GM19372 (cell line): ENCODE results near the gene ABHD17A.

Source experiments
- ATAC-seq: cut with Tn5 transposase; IDR thresholded peaks from one replicate; pipeline ENCODE4 v1.9.1; 2021; ENCODE audit warnings: mild to moderate bottlenecking, low read depth, moderate library complexity; ENCODE audit not compliant: unreplicated experiment

ABHD17A gene

GRCh38 chr19:1854542-1855039, 30.7 kb downstream of the ABHD17A start:
- no peak for ATAC-seq

- no peak for ATAC-seq
Observed at GRCh38 chr19:1854039-1854541, 31.2 kb downstream of the ABHD17A start.

- ATAC-seq, result no peak
Observed at GRCh38 chr19:1853295-1854038, 31.8 kb downstream of the ABHD17A start.

- no peak for ATAC-seq
Observed at GRCh38 chr19:1852581-1853128, 32.6 kb downstream of the ABHD17A start.

GRCh38 chr19:1851654-1852580, 33.4 kb downstream of the ABHD17A start:
- no peak for ATAC-seq

- no peak for ATAC-seq
Observed at GRCh38 chr19:1850809-1851653, 34.3 kb downstream of the ABHD17A start.

- ATAC-seq, result no peak
Observed at GRCh38 chr19:1849886-1850398, 35.4 kb downstream of the ABHD17A start.

- ATAC-seq, result no peak
Observed at GRCh38 chr19:1849132-1849474, 36.2 kb downstream of the ABHD17A start.

- ATAC-seq, result peak; percentile 70
Observed at GRCh38 chr19:1848399-1849131, 36.7 kb downstream of the ABHD17A start, which contains the start of gene REXO1. Gene REXO1, minus strand, starts transcription at chr19:1848483. Its CDS starts 125 bp downstream, at chr19:1848358.

- no peak for ATAC-seq
Observed at GRCh38 chr19:1847684-1848398, 37.5 kb downstream of the ABHD17A start.

- no peak for ATAC-seq
Observed at GRCh38 chr19:1847348-1847683, 38.0 kb downstream of the ABHD17A start.

GRCh38 chr19:1846517-1847204, 38.6 kb downstream of the ABHD17A start:
- ATAC-seq, result no peak

- no peak for ATAC-seq
Observed at GRCh38 chr19:1845642-1846041, 39.7 kb downstream of the ABHD17A start.

- no peak for ATAC-seq
Observed at GRCh38 chr19:1845125-1845515, 40.2 kb downstream of the ABHD17A start.

- ATAC-seq, result no peak
Observed at GRCh38 chr19:1844513-1845124, 40.7 kb downstream of the ABHD17A start.

- ATAC-seq, result no peak
Observed at GRCh38 chr19:1843646-1844394, 41.5 kb downstream of the ABHD17A start.

GRCh38 chr19:1843116-1843515, 42.2 kb downstream of the ABHD17A start:
- ATAC-seq, result no peak
